HEK293T (cell line): ENCODE results near the gene CTNNA2.

Source experiments
- CTCF ChIA-PET: fragments of 350-600 bp; formaldehyde crosslinking; extraction: SDS; loops from one replicate; lab custom pipeline; 2021; ENCODE audit warnings: antibody characterized with exemption, inconsistent platforms; lab: Yijun Ruan, JAX
- POLR2A ChIA-PET: fragments of 350-600 bp; formaldehyde crosslinking; extraction: SDS; loops from one replicate; lab custom pipeline; 2020; ENCODE audit warnings: antibody characterized with exemption, inconsistent platforms; lab: Yijun Ruan, JAX
- DNase-seq: peaks from one replicate; pipeline ENCODE4 v3.0.0; 2012; ENCODE audit warnings: mixed read lengths; ENCODE audit errors: extremely low spot score
- ARNT ChIP-seq: fragments of 450-650 bp; IDR thresholded peaks from 2 replicates; pipeline ENCODE4 v1.6.1; 2017; ENCODE audit warnings: mild to moderate bottlenecking
- BHLHE40 ChIP-seq: fragments of 450-650 bp; IDR thresholded peaks from 2 replicates; pipeline ENCODE4 v1.6.1; 2016; ENCODE audit warnings: mild to moderate bottlenecking, moderate library complexity, borderline replicate concordance
- CTBP1 ChIP-seq: fragments of 450-650 bp; IDR thresholded peaks from 2 replicates; pipeline ENCODE4 v1.6.1; 2016; ENCODE audit warnings: borderline replicate concordance
- ELF4 ChIP-seq: fragments of 450-650 bp; IDR thresholded peaks from 2 replicates; pipeline ENCODE4 v1.6.1; 2017; ENCODE audit warnings: antibody characterized with exemption
- FOXA1 ChIP-seq: fragments of 450-650 bp; IDR thresholded peaks from 2 replicates; pipeline ENCODE4 v1.6.1; 2016; ENCODE audit warnings: mild to moderate bottlenecking
- FOXK2 ChIP-seq: fragments of 450-650 bp; IDR thresholded peaks from 2 replicates; pipeline ENCODE4 v1.6.1; 2016; ENCODE audit warnings: mild to moderate bottlenecking
- FOXM1 ChIP-seq: fragments of 450-650 bp; IDR thresholded peaks from 2 replicates; pipeline ENCODE4 v1.6.1; 2017; ENCODE audit warnings: mild to moderate bottlenecking, borderline replicate concordance
- HDGF ChIP-seq: fragments of 450-650 bp; IDR thresholded peaks from 2 replicates; pipeline ENCODE4 v1.6.1; 2017; ENCODE audit warnings: antibody characterized with exemption, borderline replicate concordance
- L3MBTL2 ChIP-seq: fragments of 450-650 bp; conservative IDR thresholded peaks from 2 replicates; pipeline ENCODE4 v1.6.1; 2016; ENCODE audit warnings: mild to moderate bottlenecking
- LEF1 ChIP-seq: fragments of 450-650 bp; IDR thresholded peaks from 2 replicates; pipeline ENCODE4 v1.6.1; 2017; ENCODE audit warnings: mild to moderate bottlenecking, borderline replicate concordance
- NFRKB ChIP-seq: fragments of 450-650 bp; IDR thresholded peaks from 2 replicates; pipeline ENCODE4 v1.6.1; 2016; ENCODE audit warnings: mild to moderate bottlenecking, moderate library complexity
- PKNOX1 ChIP-seq: fragments of 450-650 bp; IDR thresholded peaks from 2 replicates; pipeline ENCODE4 v1.6.1; 2016
- SP1 ChIP-seq: fragments of 450-650 bp; IDR thresholded peaks from 2 replicates; pipeline ENCODE4 v1.6.1; 2017
- SUZ12 ChIP-seq: fragments of 450-650 bp; IDR thresholded peaks from 2 replicates; pipeline ENCODE4 v1.6.1; 2016; ENCODE audit warnings: mild to moderate bottlenecking
- TARDBP ChIP-seq: fragments of 450-650 bp; IDR thresholded peaks from 2 replicates; pipeline ENCODE4 v1.6.1; 2016
- ZNF384 ChIP-seq: fragments of 450-650 bp; IDR thresholded peaks from 2 replicates; pipeline ENCODE4 v1.6.1; 2016

The CTNNA2 gene

GRCh38 chr2:80168037-80168436, 655.2 kb downstream of the CTNNA2 start:
- CTCF ChIA-PET = no interaction called here
- TF ChIP-seq NFRKB = no peak
- no peak for TF ChIP-seq SP1
- TF ChIP-seq L3MBTL2 = no peak
- no peak for TF ChIP-seq LEF1
- TF ChIP-seq SUZ12 = no peak
- TF ChIP-seq PKNOX1 = no peak
- TF ChIP-seq BHLHE40 = no peak
- TF ChIP-seq TARDBP = no peak
- TF ChIP-seq FOXM1 = no peak
- no peak for TF ChIP-seq ZNF384
- TF ChIP-seq HDGF = no peak
- no peak for DNase-seq
- POLR2A ChIA-PET = no interaction called here

DNA sequence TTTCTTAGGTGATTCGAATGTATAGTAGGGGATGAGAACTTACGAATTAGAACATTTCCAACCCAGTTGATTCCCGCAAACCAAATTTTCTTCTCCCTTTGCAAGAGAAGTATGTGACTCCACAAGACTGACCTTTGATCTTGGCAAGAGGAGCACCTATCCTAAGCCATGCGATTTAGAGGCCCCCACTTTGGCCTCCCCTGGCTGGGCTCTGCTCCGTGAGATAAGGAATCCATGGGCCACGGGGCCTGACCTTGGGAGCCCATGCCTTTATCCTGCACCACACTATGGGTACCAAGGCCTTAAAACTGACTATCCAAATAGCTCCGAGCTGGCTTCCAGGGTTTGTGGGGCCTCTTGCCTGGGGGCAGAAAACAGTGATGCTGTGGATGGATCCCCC, 656.0 kb downstream of the CTNNA2 start:
- no peak for TF ChIP-seq ELF4
- TF ChIP-seq NFRKB = no peak
- no peak for TF ChIP-seq FOXK2
- TF ChIP-seq TARDBP = no peak
- no peak for TF ChIP-seq HDGF
- no peak for TF ChIP-seq ZNF384
- no peak for TF ChIP-seq SP1
- TF ChIP-seq FOXM1 = no peak
- TF ChIP-seq CTBP1 = no peak
- TF ChIP-seq SUZ12 = no peak
- TF ChIP-seq LEF1 = no peak
- no peak for TF ChIP-seq FOXA1
- TF ChIP-seq ARNT = no peak
- no peak for TF ChIP-seq PKNOX1
- TF ChIP-seq L3MBTL2 = no peak
- TF ChIP-seq BHLHE40 = no peak
- no peak for DNase-seq
- POLR2A ChIA-PET = no interaction called here
- CTCF ChIA-PET = no interaction called here

GRCh38 chr2:80169811-80170594, 657.2 kb downstream of the CTNNA2 start:
- no peak for DNase-seq
- no peak for TF ChIP-seq FOXK2
- TF ChIP-seq TARDBP = no peak
- no peak for TF ChIP-seq SUZ12
- TF ChIP-seq LEF1 = no peak
- TF ChIP-seq ELF4 = no peak
- TF ChIP-seq NFRKB = no peak
- no peak for TF ChIP-seq FOXM1
- no peak for TF ChIP-seq FOXA1
- TF ChIP-seq SP1 = no peak
- no peak for TF ChIP-seq L3MBTL2
- no peak for TF ChIP-seq BHLHE40
- TF ChIP-seq CTBP1 = no peak
- no peak for TF ChIP-seq ZNF384
- TF ChIP-seq PKNOX1 = no peak
- TF ChIP-seq HDGF = no peak
- no peak for TF ChIP-seq ARNT
- ChIA-PET CTCF (no interaction called here), POLR2A (no interaction called here)

- no peak for DNase-seq
- no peak for TF ChIP-seq L3MBTL2
- CTCF ChIA-PET = no interaction called here
- POLR2A ChIA-PET = no interaction called here
Measured at GRCh38 chr2:80185091-80185490, 672.2 kb downstream of the CTNNA2 start.

GRCh38 chr2:80186262-80186661, 673.4 kb downstream of the CTNNA2 start:
- ChIA-PET POLR2A (no interaction called here), CTCF (no interaction called here)
- no peak for DNase-seq
- TF ChIP-seq ELF4 (no peak), LEF1 (no peak)

- CTCF ChIA-PET = no interaction called here
- DNase-seq = no peak
- POLR2A ChIA-PET = no interaction called here
- TF ChIP-seq ARNT (no peak), BHLHE40 (no peak), ELF4 (no peak), L3MBTL2 (no peak)
Measured at GRCh38 chr2:80187156-80187555, 674.3 kb downstream of the CTNNA2 start.

DNA sequence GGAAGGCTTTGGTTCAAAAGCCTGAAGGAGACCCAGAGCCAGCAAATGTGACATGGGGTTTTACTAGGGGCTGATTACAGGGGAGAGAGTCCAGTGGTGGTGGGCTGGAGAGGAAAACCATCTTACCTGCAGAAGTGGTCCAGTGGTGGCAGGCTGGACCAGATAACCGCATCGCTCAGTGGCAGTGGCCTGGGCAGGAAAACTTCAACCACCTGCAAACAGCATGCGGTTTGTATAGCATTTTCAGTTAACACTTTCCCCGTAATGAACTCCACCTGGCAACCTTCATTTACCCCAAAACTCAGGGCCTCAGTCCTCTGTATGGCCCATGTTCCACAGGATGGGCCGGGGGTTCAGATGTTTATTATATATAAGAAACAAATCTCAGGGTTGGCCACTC, 677.3 kb downstream of the CTNNA2 start:
- POLR2A ChIA-PET = no interaction called here
- no peak for DNase-seq
- CTCF ChIA-PET = no interaction called here
- TF ChIP-seq ZNF384 (no peak), SP1 (no peak), FOXK2 (no peak), SUZ12 (no peak), BHLHE40 (no peak), ELF4 (no peak), L3MBTL2 (no peak), NFRKB (no peak), FOXA1 (no peak), CTBP1 (no peak), FOXM1 (no peak), PKNOX1 (no peak), TARDBP (no peak), ARNT (no peak), LEF1 (no peak), HDGF (no peak)
